ENCODE results near the gene HAPLN3.

GRCh38 chr15:88940110-88940675, 44.8 kb upstream of the HAPLN3 start:
- TF ChIP-seq HDGF (IDR thresholded peaks at IDR 0.05; ENCODE audit: borderline replicate concordance) (no peak), ELF4 (IDR thresholded peaks at IDR 0.05) (no peak), SUZ12 (IDR thresholded peaks at IDR 0.05) (no peak), L3MBTL2 (conservative IDR thresholded peaks at IDR 0.05) (no peak)
